ENCODE measurements around the gene MACROD2. TPM values are rescaled to one million over a fixed set of nuclear protein-coding genes. Genes with fewer than 3 reads are reported as not detected.

MACROD2 gene
- total RNA-seq, 1 experiment from 2014 or later, result 3.7 TPM

DNA sequence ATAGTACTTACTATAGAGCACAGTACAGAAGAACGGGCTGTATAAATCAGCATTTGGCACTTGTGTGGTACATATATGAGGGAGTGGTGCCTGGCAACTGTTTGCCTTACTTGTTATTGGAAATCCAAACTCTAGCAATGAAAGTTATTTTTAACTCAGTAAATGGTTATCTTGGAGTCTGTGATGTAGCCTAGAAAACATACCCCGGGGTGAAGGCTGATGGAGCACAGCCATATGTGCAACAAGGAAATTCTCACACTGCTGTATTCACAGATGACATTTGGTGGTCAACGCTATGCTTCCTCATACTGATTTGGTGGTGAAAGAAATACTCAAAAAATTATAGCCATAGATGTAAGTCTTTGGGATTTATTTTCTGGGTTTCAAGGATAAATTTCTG, 1149.6 kb downstream of the MACROD2 start:
- ChIA-PET RAD21 (ENCODE audit: low non-redundant PET in 1 of 2, low total read pairs in 2 of 2, uncharacterized antibody in 2 of 2, unreplicated experiment in 2 of 2) (no interaction called here), POLR2A (no interaction called here), CTCF (no interaction called here)
- H3K4me1 ChIP-seq (ENCODE audit: control insufficient read depth in 1 of 2, insufficient read depth in 2 of 2, low read length in 2 of 2), result no peaks in the 10 kb centered on the region
- no peak overlapping the region for H2AFZ ChIP-seq (ENCODE audit: low read depth, low read length, poor library complexity, severe bottlenecking)
- H3K4me3 ChIP-seq (replicated peaks in 1 of 2; ENCODE audit: low read depth in 1 of 2, low read length in 2 of 2), result no peak overlapping the region
- intact Hi-C loops (cut with micrococcal nuclease), result no loop called here
- H3K27me3 ChIP-seq (ENCODE audit: insufficient read depth, low read length), result no peaks in the 10 kb centered on the region
- no peaks in the 10 kb centered on the region for H3K36me3 ChIP-seq (ENCODE audit: control insufficient read depth in 1 of 2, insufficient read depth in 2 of 2, low read length in 2 of 2)
- no peaks in the 10 kb centered on the region for H4K20me1 ChIP-seq (ENCODE audit: insufficient read depth)
- TF ChIP-seq FOSL1 (IDR thresholded peaks at IDR 0.05; ENCODE audit: low read depth) (no peak), CBX3 (IDR thresholded peaks at IDR 0.05; ENCODE audit: low read depth) (no peak), POLR2AphosphoS5 (IDR thresholded peaks at IDR 0.05; ENCODE audit: low read depth, low read length) (no peak), SRF (IDR thresholded peaks at IDR 0.05; ENCODE audit: low read depth) (no peak), ELF1 (IDR thresholded peaks at IDR 0.05; ENCODE audit: borderline replicate concordance, low read depth) (no peak), EGR1 (IDR thresholded peaks at IDR 0.05; ENCODE audit: low read depth) (no peak), SIN3A (IDR thresholded peaks at IDR 0.05; ENCODE audit: low read depth) (no peak), ZFX (IDR thresholded peaks at IDR 0.05) (no peak), CEBPB (IDR thresholded peaks at IDR 0.05; ENCODE audit: low read depth) (no peak)
- TF ChIP-seq, protein P1, sequence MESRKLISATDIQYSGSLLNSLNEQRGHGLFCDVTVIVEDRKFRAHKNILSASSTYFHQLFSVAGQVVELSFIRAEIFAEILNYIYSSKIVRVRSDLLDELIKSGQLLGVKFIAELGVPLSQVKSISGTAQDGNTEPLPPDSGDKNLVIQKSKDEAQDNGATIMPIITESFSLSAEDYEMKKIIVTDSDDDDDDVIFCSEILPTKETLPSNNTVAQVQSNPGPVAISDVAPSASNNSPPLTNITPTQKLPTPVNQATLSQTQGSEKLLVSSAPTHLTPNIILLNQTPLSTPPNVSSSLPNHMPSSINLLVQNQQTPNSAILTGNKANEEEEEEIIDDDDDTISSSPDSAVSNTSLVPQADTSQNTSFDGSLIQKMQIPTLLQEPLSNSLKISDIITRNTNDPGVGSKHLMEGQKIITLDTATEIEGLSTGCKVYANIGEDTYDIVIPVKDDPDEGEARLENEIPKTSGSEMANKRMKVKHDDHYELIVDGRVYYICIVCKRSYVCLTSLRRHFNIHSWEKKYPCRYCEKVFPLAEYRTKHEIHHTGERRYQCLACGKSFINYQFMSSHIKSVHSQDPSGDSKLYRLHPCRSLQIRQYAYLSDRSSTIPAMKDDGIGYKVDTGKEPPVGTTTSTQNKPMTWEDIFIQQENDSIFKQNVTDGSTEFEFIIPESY (IDR thresholded peaks at IDR 0.05; ENCODE audit: extremely low read depth, insufficient replicate concordance, low read length), result no peak
- TF ChIP-seq, protein P2, sequence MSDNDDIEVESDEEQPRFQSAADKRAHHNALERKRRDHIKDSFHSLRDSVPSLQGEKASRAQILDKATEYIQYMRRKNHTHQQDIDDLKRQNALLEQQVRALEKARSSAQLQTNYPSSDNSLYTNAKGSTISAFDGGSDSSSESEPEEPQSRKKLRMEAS (IDR thresholded peaks at IDR 0.05), result no peak
- no peaks in the 10 kb centered on the region for H3K79me2 ChIP-seq (ENCODE audit: insufficient read depth, low read length)
- H3K4me2 ChIP-seq (ENCODE audit: low read length), result no peak overlapping the region
- H3K9me2 ChIP-seq (ENCODE audit: insufficient read depth), result no peaks in the 10 kb centered on the region
- H3K27ac ChIP-seq (ENCODE audit: low read depth, low read length), result no peak overlapping the region
- DNase-seq (ENCODE audit: low read depth, low spot score) (no peak), ATAC-seq (no peak)
- BruUV-seq (replicated peaks), result no TSS peak
- H3K9ac ChIP-seq (ENCODE audit: low read length), result no peak overlapping the region
- no peaks in the 10 kb centered on the region for H3K9me3 ChIP-seq (ENCODE audit: control insufficient read depth in 1 of 2, insufficient read depth in 1 of 2, low read depth in 1 of 2, low read length in 2 of 2)

Data from HCT116 (cell line).